NCI-H2196 (cell line): Measurements from ENCODE around the gene ZNF3.

ENCODE experiments used
- DNase-seq: peaks from one replicate; lab custom pipeline; 2025; ENCODE audit not compliant: unreplicated experiment; lab: John Stamatoyannopoulos, UW

Gene ZNF3

DNA sequence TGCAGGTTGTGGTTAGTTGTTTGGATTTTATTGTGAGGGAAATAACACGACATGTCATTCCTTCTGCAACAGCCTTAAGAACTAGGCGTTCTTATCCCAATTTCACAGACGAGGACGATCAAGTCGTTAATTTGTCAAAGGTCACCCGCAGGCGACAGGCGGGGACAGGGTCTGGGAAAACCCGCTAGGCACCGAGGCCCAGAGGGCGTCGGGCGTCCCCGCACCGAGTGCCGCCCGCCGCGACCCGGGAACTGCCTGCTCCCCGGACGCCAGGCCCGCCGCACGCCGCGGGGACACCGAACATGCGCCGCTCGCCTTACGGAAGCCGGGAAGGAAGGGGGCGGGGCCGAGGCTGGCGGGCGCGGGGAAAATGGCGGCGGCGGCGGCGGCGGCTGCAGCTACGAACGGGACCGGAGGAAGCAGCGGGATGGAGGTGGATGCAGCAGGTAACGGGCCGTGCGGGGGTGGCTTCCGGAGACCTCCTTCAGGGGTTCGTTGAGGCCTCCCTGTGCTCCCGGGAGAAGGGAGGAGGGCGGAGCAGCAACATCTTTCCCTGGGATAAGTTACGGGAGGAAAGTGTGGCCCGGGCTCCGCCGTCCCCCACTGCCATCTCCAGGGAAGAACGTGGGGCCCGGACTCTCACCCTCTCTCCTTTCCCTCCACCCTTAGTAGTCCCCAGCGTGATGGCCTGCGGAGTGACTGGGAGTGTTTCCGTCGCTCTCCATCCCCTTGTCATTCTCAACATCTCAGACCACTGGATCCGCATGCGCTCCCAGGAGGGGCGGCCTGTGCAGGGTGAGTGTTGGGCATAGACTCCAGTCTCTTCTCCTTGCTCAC lies 7.3 kb upstream of the ZNF3 start, which contains the start of gene COPS6:
Gene COPS6, plus strand, starts transcription at position 349 of the 837 bp plus-strand sequence. Its CDS starts 22 bp downstream, at position 371.
- DNase-seq = peak; percentile 82

DNA sequence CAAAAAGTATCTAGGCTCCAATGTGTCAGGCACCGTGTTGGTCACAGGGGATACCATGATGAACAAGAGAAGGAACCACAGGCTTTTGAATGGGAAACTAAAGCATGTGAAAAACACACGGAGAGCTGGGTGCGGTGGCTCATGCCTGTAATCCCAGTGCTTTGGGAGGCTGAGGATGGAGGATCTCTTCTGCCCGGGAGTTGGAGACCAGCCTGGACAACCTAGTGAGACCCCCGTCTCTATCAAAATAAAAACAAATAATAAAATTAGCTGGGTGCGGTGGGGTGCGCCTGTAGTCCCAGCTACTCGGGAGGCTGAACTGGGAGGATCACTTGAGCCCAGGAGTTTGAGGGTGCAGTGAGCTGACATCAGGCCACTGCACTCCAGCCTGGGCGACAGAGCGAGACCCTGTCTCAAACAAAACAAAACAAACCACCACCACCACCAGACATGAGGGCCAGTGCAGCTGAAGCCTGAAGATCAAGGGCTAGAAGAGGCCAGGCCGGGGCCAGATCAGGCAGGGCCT lies 6.6 kb upstream of the ZNF3 start:
- no peak for DNase-seq

DNA sequence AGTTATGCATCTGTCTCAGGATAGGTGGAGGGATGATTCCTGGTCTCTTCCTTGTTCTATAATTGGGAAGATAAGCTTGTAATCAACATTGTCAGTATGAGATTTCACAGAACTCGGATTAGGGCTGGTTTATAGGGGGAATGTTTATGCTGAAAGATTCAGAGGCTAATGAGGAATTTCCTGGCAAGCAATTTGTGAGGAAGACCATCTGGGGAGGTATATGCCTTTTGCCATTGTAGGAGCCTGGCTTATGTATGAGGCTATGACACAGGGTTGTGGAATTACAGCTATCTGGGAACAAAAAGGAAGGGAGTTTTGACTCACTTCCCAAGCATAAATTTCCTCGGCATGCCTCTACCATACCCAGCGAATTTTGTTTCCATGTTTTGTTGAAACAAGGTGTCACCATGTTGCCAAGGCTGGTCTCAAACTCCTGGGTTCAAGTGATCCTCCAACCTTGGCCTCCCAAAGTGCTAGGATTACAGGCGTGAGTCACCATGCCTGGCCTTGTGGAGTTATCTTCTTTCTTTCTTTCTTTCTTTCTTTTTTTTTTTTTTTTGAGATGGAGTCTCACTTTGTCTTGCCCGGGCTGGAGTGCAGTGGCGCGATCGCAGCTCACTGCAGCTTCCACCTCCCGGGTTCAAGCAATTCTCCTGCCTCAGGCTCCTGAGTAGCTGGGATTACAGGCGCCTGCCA lies 5.7 kb upstream of the ZNF3 start:
- no peak for DNase-seq

DNA sequence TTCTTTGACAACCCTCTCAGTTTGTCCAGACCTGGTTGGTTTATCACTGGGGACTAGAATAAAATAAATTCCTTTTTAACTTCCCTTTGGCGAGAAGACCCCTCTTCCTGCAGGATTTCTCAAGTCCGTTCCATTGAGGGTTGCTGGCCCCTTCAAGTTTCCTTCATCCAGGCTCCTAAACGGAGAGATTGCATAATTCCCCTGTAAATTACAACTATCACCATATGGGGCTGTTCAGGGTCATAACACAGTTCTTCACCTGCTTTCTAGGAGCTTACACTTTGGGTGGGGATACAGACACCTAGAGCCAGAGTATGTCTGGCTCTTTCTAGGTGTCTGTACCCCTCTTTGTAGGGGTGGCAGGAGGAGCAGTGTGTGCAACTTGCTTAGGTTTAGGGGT lies 4.0 kb upstream of the ZNF3 start:
- no peak for DNase-seq

DNA sequence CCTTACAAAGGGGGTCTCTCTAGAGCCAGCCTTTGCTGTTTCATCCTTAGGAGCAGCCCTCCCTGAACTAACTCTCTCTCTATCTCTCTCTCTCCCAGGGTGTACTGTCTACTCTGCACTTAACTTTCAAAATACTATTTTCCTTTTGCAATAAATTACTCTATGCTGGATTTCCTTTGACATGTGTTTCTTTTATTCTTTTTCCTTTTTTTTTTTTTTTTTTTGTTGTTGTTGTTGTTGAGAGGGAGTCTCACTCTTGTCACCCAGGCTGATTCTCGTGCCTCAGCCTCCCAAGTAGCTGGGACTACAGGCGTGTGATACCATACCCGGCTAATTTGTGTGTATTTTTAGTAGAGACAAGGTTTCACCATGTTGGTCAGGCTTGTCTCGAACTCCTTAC lies 1.5 kb upstream of the ZNF3 start:
- no peak for DNase-seq

DNA sequence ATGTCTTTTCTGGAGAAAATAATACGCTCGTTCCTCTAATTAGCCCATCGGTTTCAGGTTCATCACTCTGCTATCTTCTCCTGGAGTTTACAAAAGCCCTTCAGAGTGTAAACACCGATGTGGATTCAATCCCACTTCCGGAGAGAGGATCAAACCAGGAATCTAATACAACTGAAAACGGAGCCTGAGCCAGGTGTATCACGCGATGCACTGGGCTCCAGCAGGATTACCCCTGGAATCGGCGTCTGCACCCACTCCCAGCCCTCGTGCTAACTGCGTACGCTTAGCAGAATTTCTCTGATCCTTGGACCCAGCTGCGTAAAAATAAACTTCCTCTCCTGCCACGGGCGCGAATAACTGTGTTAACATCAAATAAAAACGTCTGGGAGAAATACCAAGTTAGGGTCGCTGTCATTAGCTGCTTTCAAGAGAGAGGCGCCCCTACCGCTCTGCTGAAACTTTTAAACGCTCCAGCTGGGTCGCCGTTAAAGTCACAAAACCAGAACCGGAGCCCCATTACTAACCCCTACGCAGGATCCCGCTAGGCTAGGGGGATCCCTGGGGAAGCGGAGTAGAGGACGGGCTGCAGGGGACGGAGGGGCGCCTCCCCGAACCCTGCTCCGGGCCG lies 502 bp downstream of the ZNF3 start:
- DNase-seq = peak; percentile 44

DNA sequence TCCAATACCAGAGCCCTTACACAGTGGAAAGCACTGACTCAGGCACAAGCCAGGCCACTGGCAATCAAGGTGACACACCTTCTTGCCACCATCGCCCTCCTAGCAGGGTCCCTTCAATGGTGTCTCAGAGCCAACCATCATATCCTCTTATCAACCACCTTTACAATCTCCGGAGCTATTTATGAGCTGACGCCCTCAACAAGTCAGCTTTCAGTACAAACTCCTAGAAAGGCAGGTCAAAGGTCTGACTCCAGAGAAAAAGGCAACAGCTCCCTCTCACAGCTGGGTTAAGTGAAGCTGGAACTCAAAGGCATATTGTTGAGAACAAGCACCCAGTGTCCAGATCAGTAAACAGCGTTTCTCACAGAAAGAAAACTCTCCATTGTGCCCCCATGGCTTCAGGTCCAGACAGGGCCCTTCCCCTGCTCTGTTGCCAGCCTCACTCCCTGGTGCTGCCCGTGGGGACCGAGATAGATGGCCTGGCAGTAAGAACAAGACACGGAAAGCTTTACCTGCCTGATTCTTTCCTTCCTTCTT lies 2.4 kb downstream of the ZNF3 start:
- no peak for DNase-seq

DNA sequence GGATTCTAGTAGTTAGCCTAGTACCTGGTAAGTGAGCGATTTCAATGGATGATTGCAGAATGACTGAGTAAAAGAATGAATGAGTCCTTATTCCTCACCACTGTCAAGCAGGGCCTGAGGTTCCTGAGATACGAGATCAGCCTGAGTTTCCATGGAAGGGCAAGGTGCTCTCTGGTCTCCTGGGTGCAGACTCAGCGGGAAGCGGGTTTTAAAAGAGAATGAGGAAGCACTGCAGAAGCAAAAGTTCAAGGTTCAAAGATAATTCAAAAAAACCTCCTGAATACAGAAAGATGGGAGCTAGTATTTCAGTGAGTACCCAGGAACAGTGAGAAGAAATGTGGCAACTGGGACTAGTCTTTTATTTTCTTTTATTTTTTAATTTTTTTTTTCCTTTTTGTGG lies 4.3 kb downstream of the ZNF3 start:
- DNase-seq = no peak

DNA sequence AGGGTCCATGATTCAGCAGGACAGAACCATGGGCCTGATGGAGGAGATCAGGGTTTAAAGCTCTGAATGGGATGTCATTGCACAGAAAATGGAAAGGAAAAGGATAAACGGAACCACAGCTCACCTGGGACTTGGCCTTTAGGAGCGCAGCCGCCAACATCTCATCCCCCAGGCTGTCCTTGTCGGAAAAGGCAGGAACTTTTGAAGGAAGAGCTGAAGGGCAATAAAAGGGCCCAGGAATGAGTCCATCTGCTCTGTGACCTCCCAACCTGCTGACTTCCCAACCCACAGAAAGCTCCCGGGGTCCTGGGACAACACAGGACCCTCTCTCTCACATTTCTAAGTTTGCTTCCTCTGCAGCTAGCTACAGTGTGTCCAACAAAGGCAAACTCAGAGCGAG lies 6.1 kb downstream of the ZNF3 start:
- no peak for DNase-seq

DNA sequence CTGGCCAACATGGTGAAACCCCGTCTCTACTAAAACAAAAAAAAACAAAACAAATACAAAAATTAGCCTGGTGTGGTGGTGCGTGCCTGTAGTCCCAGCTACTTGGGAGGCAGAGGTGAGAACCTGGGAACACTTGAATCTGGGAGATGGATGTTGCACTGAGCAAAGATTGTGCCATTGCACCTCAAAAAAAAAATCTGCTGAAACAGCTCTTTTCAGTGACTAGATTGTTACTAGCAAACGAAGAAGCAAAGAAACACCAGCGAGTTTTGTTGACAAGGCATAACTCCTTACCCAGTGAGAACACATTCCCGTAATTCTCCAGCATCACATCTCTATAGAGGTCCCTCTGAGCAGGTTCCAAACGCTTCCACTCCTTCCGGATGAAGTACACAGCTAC lies 6.7 kb downstream of the ZNF3 start:
- DNase-seq = no peak

DNA sequence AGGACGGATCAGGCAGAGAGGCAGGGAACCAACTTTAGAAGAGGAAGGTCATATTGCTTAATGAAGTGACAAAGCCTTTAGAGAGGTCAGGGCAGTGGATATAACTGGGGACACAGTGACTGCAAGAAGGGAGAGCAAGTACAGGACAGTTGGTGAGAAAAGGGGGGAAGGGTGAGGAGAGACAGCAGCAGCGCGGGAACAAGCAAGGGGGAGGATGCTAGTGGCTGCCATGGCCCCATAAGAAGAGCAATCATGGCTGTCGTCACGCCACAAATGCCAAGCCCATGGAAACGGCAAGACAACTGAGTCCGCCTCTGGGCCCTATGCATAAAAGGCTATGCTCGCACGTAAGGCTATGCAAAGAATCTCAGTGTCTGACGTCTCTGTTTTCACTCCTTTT lies 9.1 kb downstream of the ZNF3 start:
- no peak for DNase-seq

DNA sequence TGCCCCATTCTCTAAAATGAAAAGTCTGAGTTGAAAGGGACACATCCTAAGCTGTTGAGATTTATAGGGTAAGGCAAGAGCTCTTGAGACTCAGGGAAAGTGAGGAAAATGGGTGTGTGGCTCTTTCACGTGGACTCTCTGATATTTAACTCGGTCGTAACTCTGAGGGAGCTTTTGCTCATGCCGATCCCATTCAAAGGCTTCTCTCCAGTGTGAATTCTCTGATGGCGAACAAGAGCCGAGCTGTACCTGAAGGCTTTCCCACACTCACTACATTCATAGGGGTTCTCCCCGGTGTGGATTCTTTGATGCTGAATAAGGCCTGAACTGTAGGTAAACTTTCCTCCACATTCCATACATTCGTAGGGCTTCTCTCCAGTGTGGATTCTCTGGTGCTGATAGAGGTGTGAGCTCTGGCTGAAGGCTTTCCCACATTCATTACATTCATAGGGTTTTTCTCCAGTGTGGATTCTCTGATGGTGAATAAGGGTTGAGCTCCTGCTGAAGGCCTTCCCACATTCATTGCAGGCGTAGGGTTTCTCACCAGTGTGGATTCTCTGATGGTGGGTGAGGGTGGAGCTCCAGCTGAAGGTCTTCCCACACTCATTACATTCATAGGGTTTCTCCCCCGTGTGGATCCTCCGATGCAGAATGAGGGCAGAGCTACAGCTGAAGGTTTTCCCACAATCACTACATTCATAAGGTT lies 10.4 kb downstream of the ZNF3 start:
- no peak for DNase-seq

DNA sequence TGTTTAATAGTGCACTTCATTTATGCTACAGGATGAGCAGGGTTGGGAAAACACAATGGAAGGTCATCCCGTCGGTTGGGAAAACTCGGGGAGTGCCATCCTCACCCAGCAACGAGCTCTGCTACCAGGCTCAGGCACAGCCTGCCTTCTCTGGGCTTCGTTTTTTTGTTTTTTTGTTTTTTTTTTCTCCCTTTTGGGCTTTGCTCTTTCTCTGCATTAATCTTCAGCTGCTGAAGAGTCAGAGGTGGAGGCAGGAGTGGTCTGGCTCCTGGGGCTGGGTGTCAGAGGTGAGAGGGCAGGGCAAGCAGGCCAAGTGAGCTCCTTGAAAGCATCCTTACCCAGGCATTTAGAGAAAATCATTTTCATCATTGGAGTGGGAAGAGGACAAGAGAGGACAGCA lies 11.5 kb downstream of the ZNF3 start:
- DNase-seq = no peak

DNA sequence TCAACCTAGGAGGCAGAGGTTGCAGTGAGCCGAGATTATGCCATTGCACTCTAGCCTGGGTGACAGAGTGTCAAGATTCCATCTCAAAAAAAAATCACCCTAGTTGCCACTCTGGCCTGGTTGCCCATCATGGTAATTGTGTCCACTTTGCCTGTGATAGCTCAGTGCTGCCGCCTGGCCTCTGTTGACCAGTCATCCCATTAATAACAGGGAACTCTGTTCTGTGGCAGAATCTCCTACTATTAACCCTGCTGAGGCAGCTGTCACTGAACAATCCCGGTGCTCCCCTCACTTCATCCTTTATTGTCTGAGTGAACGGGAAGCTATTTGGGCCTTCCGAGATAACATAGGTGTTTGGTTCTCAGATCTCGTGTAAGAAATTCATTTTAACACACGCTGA lies 14.6 kb downstream of the ZNF3 start:
- DNase-seq = no peak

DNA sequence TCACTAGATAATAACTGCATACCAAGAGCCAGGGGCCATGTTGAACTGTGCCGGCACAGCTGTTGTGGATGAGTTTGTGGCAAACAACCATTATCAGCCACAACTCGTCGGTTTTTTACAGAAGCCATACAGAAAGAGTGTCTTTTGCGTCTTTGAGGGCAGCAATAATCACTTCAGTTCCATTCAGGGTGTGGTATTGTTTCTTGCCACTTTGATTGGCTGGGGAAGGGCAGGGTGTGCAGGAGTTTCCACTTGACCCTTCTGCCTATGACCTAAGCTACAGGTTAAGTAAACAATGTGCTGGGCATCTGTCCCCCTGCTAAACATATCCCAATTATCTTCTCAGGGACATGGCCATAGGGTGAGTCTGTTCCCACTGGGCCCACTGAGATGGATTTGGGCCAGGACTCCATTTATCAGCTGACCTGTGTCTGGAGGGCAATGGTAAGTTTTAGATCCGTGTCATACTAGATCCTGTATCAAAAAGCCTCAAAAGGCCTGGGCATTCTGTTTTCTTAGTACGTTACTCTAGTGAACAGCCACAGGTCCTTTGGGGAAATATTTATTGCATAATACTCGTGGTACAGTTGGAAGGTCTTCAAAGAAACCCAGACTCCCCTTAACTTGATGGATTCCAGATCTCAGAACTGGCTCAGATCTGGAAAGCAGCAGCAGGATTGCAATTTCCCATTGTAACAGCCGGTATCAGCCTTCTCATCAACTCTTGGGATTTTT lies 15.9 kb downstream of the ZNF3 start:
- DNase-seq = peak; percentile 36

DNA sequence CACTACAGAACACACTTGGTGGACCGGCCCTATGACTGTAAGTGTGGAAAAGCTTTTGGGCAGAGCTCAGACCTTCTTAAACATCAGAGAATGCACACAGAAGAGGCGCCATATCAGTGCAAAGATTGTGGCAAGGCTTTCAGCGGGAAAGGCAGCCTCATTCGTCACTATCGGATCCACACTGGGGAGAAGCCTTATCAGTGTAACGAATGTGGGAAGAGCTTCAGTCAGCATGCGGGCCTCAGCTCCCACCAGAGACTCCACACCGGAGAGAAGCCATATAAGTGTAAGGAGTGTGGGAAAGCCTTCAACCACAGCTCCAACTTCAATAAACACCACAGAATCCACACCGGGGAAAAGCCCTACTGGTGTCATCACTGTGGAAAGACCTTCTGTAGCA lies 17.4 kb downstream of the ZNF3 start:
- DNase-seq = no peak

DNA sequence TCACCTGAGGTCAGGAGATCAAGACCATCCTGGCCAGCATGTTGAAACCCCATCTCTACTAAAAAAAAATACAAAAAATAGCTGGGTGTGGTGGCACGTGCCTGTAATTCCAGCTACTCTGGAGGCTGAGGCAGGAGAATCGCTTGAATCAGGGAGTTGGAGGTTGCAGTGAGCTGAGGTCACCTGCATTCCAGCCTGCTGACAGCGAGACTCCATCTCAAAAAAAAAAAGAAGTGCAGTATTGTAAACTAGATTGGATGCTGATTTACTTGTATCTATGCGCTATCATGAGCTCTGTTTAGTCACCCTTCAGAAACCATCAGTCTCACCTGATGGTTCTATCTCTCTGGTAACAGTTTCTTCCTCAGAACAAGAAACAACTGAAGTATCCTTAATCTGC lies 18.1 kb downstream of the ZNF3 start:
- no peak for DNase-seq

DNA sequence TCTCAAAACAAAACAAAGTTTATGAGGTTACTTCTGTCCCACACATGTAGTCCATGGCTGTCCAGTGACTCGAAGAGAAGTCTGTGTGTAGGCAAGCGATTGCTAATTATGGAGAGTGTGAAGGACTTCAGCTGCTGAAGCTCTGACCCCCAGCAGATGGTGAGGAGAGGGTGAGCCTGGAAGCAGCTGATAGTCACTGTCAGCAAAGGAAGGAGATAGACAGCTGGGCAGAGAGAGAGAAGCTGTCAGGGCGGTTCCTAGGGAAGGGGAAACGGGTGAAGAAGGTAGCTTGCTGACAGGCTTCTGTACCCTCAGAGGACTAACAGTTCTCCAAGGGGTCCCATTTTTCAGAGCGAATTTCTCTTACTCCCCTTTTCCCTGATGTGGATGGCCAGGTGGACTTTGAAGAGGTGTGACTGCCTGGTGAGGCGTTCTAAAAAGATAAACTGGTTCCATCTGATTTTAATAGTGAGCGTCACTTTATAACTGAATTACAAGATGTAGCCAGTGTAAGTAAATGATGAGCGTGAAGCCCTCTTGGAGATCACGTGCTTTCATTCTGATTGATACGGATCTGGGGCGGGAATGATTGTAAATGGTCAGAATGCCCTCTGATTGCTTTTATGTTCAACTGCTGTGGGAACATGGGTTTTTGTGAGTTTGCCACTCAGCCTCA lies 19.9 kb downstream of the ZNF3 start:
- no peak for DNase-seq

DNA sequence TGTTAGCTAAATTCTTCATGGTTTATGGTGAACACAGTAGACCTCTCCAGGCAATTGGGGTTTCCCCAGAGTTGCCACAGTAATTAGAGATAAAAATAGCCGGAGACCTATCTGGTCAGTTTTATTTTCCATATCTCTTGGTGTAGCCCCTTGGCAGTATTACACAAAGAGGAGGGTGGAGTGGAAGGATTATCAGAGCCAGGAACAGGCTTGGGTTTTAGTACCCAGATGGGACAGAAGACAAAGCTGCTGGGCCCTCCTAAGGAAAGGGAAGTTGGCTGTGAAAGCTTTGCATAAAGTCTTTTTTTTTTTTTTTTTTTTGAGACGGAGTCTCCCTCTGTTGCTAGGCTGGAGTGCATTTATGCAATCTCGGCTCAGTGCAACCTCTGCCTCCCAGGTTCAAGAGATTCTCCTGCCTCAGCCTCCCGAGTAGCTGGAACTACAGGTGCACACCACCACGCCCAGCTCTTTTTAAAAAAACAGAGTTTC lies 22.2 kb downstream of the ZNF3 start:
- no peak for DNase-seq

DNA sequence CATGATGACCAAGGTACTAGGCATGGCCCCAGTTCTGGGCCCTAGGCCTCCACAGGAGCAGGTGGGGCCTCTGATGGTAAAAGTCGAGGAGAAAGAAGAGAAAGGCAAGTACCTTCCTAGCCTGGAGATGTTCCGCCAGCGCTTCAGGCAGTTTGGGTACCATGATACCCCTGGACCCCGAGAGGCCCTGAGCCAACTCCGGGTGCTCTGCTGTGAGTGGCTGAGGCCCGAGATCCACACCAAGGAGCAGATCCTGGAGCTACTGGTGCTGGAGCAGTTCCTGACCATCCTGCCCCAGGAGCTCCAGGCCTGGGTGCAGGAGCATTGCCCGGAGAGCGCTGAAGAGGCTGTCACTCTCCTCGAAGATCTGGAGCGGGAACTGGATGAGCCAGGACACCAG lies 24.5 kb downstream of the ZNF3 start:
- DNase-seq = no peak
